Thoracic aorta (tissue), 2 donors: ENCODE results near the gene TGFB3. TPM values are rescaled to one million over a fixed set of nuclear protein-coding genes. Genes with fewer than 3 reads are reported as not detected.

Experiments used
- ATAC-seq: fragments of 150-250 bp; one replicate; pipeline ENCODE4 v1.8.0; 2017; ENCODE audit warnings: low read depth; ENCODE audit not compliant: insufficient number of reproducible peaks, low FRiP score
- DNase-seq: peaks from one replicate; pipeline ENCODE4 v3.0.0-alpha.2; 2020; ENCODE audit warnings: low spot score
- H3K27ac ChIP-seq, 2 donors: fragments of 200-600 bp; sonication (generic); 1 replicate in 1 of 2; 2 replicates in 1 of 2; pipeline ENCODE4 v1.5.1; 2016; ENCODE audit warnings: mild to moderate bottlenecking in 2 of 2, moderate library complexity in 2 of 2
- H3K27me3 ChIP-seq: fragments of 200-600 bp; sonication (generic); replicated peaks from 2 replicates; pipeline ENCODE4 v1.6.0; 2016; ENCODE audit warnings: mild to moderate bottlenecking; ENCODE audit not compliant: insufficient read depth
- H3K36me3 ChIP-seq: fragments of 200-600 bp; sonication (generic); one replicate; pipeline ENCODE4 v1.5.1; 2016
- H3K4me1 ChIP-seq, 2 donors: fragments of 200-600 bp; sonication (generic); 1 replicate in 1 of 2; 2 replicates in 1 of 2; pipeline versions ENCODE4 v1.5.1 to v1.6.0; 2016; ENCODE audit warnings: low read depth in 2 of 2, mild to moderate bottlenecking in 1 of 2; ENCODE audit not compliant: control insufficient read depth in 1 of 2
- H3K4me3 ChIP-seq: fragments of 200-600 bp; sonication (generic); 2 replicates; pipeline ENCODE4 v1.5.1; 2016; ENCODE audit warnings: mild to moderate bottlenecking
- H3K9me3 ChIP-seq: fragments of 200-600 bp; sonication (generic); 2 replicates; pipeline ENCODE4 v1.5.1; 2016
- total RNA-seq, 2 donors: library from RNA; depleted of rRNA; stranded (reverse); fragments of >200 nt; gene quantifications; one replicate each; pipeline versions ENCODE4 v1.1.0 to v1.2.3, GENCODE V29; 2016
- TF ChIP-seq, protein P1 (sequence below): fragments of 200-600 bp; sonication (generic); IDR thresholded peaks from one replicate; pipeline ENCODE4 v1.5.1; 2019; ENCODE audit warnings: antibody characterized with exemption

Gene TGFB3
- total RNA-seq, 2 donors from 2014 or later, result 46.4 to 67.1 TPM

DNA sequence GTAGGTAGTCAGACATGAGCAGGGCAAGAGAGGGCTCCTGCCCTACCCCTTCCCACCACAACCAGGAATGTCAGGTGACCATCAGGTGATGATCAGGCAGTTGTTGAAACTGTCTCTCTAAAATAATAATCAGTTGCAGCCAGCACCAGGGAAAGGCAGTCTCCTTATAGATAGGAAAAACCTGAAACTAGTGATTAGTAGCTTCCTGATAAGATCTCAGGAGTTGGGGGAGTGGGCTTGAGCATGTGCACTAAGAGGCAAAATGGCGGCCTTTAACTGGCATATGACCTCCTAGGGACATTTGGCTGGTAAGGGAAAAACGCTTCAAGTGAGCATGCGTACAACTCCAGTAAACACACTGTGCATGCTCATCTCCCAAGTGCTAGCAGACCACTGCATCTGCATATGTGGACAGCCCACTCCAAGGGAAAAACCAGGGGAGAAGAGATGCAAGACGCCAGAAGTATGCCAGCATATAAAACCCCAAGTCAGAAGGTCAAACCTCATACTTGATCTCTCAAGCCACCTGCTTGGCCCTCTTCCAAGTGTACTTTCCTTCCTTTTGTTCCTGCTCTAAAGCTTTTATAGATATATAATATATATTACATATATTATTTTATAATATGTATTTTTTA, 37.1 kb downstream of the TGFB3 start:
- TF ChIP-seq, protein P1, sequence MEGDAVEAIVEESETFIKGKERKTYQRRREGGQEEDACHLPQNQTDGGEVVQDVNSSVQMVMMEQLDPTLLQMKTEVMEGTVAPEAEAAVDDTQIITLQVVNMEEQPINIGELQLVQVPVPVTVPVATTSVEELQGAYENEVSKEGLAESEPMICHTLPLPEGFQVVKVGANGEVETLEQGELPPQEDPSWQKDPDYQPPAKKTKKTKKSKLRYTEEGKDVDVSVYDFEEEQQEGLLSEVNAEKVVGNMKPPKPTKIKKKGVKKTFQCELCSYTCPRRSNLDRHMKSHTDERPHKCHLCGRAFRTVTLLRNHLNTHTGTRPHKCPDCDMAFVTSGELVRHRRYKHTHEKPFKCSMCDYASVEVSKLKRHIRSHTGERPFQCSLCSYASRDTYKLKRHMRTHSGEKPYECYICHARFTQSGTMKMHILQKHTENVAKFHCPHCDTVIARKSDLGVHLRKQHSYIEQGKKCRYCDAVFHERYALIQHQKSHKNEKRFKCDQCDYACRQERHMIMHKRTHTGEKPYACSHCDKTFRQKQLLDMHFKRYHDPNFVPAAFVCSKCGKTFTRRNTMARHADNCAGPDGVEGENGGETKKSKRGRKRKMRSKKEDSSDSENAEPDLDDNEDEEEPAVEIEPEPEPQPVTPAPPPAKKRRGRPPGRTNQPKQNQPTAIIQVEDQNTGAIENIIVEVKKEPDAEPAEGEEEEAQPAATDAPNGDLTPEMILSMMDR, result no peak
- DNase-seq (no peak), ATAC-seq (no peak)
- Histone ChIP-seq H3K36me3 (no peaks in the 10 kb centered on the region), H3K4me1 (no peaks in the 10 kb centered on the region), H3K4me3 (no peak overlapping the region), H3K27me3 (no peaks in the 10 kb centered on the region), H3K9me3 (no peaks in the 10 kb centered on the region), H3K27ac (no peak overlapping the region)

- no peak overlapping the region for H3K4me3 ChIP-seq
- no peaks in the 10 kb centered on the region for H3K27me3 ChIP-seq
- TF ChIP-seq, protein P1, result no peak
- DNase-seq (no peak), ATAC-seq (no peak)
- no peaks in the 10 kb centered on the region for H3K36me3 ChIP-seq
- H3K27ac ChIP-seq, result no peak overlapping the region
- no peaks in the 10 kb centered on the region for H3K9me3 ChIP-seq
- H3K4me1 ChIP-seq, result no peaks in the 10 kb centered on the region
Observed at GRCh38 chr14:75941030-75941429, 40.8 kb downstream of the TGFB3 start.

DNA sequence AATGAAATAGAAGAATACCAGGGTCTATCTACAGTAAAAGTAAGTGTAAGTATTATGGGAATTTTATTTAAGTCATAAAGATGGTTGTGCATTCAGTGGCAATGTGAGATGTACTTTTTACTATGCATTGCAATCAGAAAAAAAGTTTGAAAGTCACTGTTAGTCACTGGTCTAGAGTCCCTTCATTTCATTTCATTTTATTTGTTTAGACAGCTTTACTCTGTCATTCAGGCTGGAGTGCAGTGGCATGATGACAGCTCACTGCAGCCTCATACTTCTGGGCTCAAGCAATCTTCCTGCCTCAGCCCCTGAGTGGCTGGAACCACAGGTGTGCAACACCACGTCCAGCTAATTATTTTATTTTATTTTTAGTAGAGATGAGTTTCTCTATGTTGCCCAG, 42.6 kb downstream of the TGFB3 start:
- no peak for ATAC-seq
- DNase-seq, result no peak
- H3K27me3 ChIP-seq, result no peaks in the 10 kb centered on the region
- no peaks in the 10 kb centered on the region for H3K9me3 ChIP-seq
- no peak overlapping the region for H3K27ac ChIP-seq
- TF ChIP-seq, protein P1, result no peak
- H3K36me3 ChIP-seq, result no peaks in the 10 kb centered on the region
- no peak overlapping the region for H3K4me3 ChIP-seq
- no peaks in the 10 kb centered on the region for H3K4me1 ChIP-seq

GRCh38 chr14:75934998-75935628, 46.7 kb downstream of the TGFB3 start:
- no peak for DNase-seq
- Histone ChIP-seq H3K4me1 (no peaks in the 10 kb centered on the region), H3K27ac (no peak overlapping the region), H3K36me3 (no peaks in the 10 kb centered on the region), H3K27me3 (no peaks in the 10 kb centered on the region), H3K9me3 (no peaks in the 10 kb centered on the region), H3K4me3 (no peak overlapping the region)
- no peak for ATAC-seq
- TF ChIP-seq, protein P1, result no peak

DNA sequence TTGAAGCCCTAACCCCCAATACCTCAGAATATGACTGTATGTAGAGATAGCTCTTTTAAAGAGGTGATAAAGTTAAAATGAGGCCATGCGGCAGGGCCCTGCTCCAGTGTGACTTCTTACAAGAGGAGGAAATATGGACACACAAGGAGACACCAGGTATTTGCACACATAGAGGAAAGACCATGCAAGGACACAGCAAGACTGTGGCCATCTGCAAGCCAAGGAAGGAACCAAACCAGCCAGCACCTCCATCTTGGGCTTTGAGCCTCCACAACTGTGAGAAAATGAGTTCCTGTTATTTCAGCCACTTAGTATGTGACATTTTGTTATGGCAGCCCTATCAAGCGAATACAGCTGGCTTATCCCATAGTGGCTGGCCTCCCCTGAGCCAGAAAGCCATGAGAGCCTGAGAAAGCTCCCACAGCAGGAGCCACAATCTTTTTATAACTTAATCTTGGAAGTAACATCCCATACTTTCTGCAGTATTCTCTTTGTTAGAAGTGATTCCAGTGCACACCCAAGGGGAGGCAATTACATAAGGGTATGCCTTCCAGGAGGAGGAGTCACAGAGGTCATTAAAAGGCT, 48.0 kb downstream of the TGFB3 start:
- Histone ChIP-seq H3K36me3 (no peaks in the 10 kb centered on the region), H3K9me3 (no peaks in the 10 kb centered on the region), H3K4me1 (no peaks in the 10 kb centered on the region), H3K4me3 (no peak overlapping the region), H3K27ac (no peak overlapping the region), H3K27me3 (no peaks in the 10 kb centered on the region)
- DNase-seq, result no peak
- ATAC-seq, result no peak
- TF ChIP-seq, protein P1, result no peak
